GM18505 (cell line): ENCODE measurements around the gene MRTFA.
"Not testable (repeated sequence)": the region's sequence is repeated elsewhere in the genome, so short reads cannot be mapped to it uniquely, and the experiment has no call there.

Experiments used
- ATAC-seq: cut with Tn5 transposase; IDR thresholded peaks from one replicate; pipeline ENCODE4 v1.9.1; 2021; ENCODE audit not compliant: unreplicated experiment
- POLR2A ChIP-seq: IDR thresholded peaks from 4 replicates; pipeline ENCODE4 v1.6.1; 2011; ENCODE audit warnings: borderline replicate concordance; ENCODE audit not compliant: insufficient read depth, insufficient read length; ENCODE audit errors: extremely low read depth

Gene MRTFA

GRCh38 chr22:40592352-40593113 is 44.0 kb downstream of the MRTFA start:
- TF ChIP-seq POLR2A, result no peak
- ATAC-seq, result no peak

- ATAC-seq, result no peak
- TF ChIP-seq POLR2A, result no peak
These were observed 47.8 kb downstream of the MRTFA start for GRCh38 chr22:40588726-40589125.

DNA sequence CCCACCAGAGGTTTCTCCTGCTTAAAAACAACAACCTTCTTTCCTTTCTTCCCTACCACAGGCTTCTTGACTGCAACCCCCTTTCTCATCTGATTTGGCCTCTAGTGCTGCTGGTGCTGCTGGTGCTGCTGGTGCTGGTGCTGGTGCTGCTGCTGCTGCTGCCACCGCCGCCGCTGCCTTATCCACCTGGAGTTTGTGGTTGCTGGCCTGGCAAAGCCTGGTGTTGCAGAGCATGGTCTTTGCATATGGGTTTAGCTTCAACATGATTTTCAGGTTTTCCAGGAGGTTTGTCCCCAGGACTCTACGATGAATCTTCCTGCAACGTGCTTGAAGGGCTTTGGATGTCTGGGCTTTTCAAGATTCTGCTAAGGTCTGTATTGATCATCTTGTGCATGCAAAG is 49.7 kb downstream of the MRTFA start:
- no peak for TF ChIP-seq POLR2A
- no peak for ATAC-seq

DNA sequence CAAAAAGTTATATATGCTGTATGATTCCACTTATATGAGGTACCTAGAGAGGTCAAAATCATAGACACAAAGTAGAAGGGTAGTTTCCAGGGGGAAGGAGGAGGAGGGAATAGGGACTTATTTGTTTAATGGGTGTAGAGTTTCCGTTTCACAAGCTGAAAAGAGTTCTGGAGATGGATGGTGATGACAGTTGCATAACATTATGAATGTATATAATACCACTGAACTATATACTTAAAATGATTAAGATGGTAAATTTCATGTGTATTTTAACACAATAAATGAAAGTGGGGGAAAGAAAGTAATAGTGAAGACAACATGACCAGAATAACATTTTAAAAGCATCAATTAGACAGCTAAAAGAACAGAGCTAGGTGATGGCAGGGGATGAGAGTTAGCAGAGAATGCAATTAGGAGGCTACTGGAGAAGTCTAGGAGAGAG is 51.2 kb downstream of the MRTFA start:
- ATAC-seq, result no peak
- TF ChIP-seq POLR2A, result no peak

GRCh38 chr22:40584766-40585165 is 51.8 kb downstream of the MRTFA start:
- ATAC-seq, result not testable (repeated sequence)

DNA sequence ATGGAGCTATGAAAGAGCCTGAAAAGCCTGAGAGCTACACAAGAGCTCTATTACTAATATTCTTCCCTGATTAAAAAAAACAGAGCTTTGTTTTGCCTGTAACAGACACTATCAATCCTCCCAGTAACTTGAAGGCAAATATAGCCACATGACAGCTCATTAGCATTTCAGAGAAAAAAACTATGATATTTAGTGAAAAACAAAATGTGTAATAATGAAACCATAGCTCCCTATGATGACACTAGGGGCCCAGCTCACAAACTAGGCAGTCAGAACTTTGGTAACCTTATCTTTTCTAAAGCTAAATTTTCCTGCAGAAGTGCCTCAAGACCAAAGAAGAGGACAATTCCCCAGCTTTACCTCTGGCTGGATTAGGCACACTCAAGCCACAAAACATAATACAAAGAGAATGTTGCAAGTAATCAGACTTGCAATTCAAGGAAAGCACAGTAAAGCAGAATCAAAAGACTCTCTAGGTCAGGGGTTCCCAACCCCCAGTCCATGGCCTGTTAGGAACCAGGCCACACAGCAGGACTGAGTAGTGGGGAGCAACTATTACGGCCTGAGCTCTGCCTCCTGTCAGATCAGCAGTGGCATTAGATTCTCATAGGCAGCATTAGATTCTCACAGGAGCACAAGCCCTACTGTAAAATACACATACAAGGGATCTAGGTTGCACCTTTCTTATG is 53.3 kb downstream of the MRTFA start:
- TF ChIP-seq POLR2A, result no peak
- ATAC-seq, result no peak

DNA sequence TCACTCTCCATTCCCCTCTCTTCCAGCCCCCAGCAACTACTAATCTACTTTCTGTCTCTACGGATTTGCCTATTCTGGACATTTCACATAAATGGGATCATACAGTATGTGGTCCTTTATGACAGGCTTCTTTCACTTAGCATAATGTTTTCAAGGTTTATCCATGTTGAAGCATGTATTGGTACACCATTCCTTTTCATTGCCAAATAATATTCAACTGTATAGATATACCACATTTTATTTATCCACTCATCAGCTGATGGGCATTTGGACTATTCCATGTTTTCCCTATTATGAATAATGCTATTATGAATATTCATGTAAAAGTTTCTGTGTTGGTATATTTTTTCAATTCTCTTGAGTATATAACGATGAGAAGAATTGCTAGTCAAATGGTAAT is 54.5 kb downstream of the MRTFA start:
- no peak for ATAC-seq
- TF ChIP-seq POLR2A, result no peak

DNA sequence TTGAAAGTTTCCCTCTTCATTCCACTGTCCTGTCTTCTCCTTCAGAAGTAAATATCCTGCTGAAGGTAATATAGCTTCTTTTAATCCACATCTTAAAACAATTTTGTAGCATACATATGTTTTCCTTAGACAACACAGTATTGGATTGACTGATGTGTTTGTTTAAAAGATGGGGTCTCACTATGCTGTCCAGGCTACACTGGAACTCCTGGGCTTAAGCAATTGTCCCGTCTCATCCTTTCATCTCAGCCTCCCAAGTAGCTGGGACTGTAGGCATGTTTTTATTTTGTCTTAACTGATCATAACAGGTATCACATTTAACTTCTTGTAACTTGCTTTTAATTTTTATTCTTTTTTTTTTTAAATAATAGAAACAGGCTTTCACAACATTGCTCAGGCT is 55.9 kb downstream of the MRTFA start:
- ATAC-seq, result no peak
- no peak for TF ChIP-seq POLR2A

- ATAC-seq, result no peak
- TF ChIP-seq POLR2A, result no peak
These were observed 58.3 kb downstream of the MRTFA start for GRCh38 chr22:40578171-40578570.

GRCh38 chr22:40572976-40573375 is 63.5 kb downstream of the MRTFA start:
- TF ChIP-seq POLR2A, result no peak
- no peak for ATAC-seq

DNA sequence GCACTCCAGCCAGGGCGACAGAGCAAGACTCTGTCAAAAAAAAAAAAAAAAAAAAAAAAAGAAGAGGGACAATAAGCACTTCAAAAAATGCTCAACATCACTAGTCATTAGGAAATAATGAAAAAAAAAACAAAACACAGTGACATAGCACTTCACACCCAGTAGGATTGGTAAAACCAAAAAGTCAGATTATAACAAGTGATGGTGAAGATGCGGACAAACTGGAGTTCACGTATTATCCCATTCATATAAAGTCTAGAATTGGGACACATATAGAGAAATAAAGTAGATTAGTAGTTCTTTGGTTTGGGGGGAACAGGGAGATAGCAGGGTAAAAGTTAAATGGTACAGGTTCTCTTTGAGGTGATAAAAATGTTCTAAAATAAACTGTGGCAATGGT is 64.6 kb downstream of the MRTFA start:
- no peak for TF ChIP-seq POLR2A
- ATAC-seq, result no peak

- no peak for ATAC-seq
These were observed 68.7 kb downstream of the MRTFA start for GRCh38 chr22:40567626-40568328.

DNA sequence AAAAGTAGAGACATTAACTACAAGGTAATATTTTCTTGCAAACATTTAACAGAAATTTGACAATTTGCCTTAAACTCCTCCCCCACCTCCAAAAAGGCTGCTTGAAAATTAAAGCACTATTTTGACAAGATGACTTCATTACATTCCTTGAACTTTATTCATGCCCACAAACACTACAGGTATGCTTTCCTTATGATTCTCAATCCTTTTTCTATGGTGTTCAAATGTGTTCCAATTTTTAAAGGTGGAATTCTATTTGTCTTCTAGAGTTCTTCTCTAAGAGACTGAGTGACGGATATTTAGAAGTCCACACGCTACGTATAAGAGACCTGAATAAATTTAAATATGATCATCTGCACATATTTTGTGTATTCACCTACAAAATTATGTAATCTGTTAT is 69.4 kb downstream of the MRTFA start:
- no peak for TF ChIP-seq POLR2A
- ATAC-seq, result no peak

More at GRCh38 chr22:40567626-40568328, 68.7 kb downstream of the MRTFA start:
- TF ChIP-seq POLR2A, result no peak
